ENCODE results near the gene CCND1.

Gene CCND1

GRCh38 chr11:69640995-69641581, at the start of gene CCND1:
Gene CCND1 (plus strand): TSS chr11:69641156. CDS start chr11:69641314, 158 bp downstream.
- in situ Hi-C loops (cut with HindIII; ENCODE audit: low sequenced_read_pairs), result no loop called here

DNA sequence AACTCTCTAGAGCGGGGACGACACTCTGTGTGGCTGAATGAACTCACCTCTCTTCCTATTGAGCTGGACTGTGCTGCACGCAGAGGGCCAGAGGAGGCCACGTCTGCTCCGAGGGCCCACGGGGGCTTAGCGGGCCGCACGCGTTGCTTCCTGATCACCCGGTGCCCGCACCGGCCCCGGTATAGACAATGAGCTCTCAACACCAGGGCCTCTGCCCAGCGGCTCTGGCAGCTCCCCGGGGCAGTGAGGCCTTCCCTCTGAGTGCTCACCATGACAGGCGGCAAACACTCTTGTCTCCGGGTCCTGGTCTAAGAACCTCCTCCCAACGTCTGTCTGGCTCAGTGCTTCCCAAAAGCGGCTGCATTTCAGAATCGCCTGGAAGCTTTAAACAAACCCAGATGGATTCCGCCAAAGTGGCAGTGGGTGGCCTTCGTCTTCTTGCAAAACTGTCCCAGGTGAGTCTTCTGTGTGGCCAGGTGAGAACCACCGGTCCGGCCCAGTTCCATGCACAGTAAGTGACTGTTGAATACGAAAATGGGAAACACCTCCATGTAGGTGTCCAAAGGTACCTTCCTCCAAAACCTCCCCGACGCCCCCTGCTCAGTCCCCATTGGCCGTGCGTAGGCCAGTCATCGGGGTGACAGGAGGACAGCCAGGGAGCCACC, 47.8 kb upstream of the CCND1 start:
- in situ Hi-C loops (cut with HindIII; ENCODE audit: low sequenced_read_pairs), result no loop called here

DNA sequence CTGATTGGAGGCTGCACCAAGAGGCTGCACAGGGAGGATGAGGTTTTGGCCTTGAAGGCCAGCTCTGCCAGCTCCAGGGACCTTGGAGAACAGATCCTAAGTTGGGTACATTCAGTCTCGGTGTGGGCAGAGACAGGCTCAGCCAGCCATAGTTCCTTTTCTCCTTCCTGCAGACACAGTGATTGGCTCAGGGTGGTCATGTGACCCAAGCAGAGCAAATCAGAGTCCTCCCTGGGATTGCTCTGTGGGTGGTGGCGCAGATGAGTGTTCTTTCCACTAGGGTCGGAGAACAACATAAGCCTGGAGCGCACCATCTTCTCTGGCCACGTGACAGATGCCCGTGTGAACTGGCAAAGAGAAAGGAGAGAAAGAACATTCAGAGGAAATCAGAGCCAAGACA, 47.1 kb upstream of the CCND1 start:
- in situ Hi-C loops (cut with HindIII; ENCODE audit: low sequenced_read_pairs), result no loop called here

- in situ Hi-C loops (cut with HindIII; ENCODE audit: low sequenced_read_pairs), result no loop called here
Measured at GRCh38 chr11:69594481-69594880, 46.5 kb upstream of the CCND1 start.

- in situ Hi-C loops (cut with HindIII; ENCODE audit: low sequenced_read_pairs), result no loop called here
Measured at GRCh38 chr11:69595805-69596665, 44.9 kb upstream of the CCND1 start.

- in situ Hi-C loops (cut with HindIII; ENCODE audit: low sequenced_read_pairs), result no loop called here
Measured at GRCh38 chr11:69598147-69598546, 42.8 kb upstream of the CCND1 start.

- in situ Hi-C loops (cut with HindIII; ENCODE audit: low sequenced_read_pairs), result no loop called here
Measured at GRCh38 chr11:69599502-69599901, 41.5 kb upstream of the CCND1 start.

DNA sequence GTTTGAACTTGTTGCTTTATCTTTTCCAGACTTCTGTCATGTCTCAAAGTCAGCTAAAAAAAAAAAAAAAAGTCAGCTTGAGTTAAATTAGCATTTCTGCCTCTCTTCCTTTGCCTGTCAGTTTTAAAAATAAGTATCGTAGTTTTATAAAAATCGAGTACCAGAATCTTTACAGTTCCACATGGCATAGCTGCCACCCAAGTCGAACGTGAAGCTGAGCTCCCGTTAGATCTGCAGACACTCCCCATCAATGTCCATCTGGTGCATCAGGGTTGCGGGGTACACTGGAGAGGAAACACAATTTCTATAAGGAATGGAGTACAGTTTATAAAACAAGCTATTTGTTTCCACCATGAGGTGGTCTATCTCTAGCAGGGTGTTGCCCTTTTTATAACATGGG, 41.0 kb upstream of the CCND1 start:
- in situ Hi-C loops (cut with HindIII; ENCODE audit: low sequenced_read_pairs), result no loop called here

DNA sequence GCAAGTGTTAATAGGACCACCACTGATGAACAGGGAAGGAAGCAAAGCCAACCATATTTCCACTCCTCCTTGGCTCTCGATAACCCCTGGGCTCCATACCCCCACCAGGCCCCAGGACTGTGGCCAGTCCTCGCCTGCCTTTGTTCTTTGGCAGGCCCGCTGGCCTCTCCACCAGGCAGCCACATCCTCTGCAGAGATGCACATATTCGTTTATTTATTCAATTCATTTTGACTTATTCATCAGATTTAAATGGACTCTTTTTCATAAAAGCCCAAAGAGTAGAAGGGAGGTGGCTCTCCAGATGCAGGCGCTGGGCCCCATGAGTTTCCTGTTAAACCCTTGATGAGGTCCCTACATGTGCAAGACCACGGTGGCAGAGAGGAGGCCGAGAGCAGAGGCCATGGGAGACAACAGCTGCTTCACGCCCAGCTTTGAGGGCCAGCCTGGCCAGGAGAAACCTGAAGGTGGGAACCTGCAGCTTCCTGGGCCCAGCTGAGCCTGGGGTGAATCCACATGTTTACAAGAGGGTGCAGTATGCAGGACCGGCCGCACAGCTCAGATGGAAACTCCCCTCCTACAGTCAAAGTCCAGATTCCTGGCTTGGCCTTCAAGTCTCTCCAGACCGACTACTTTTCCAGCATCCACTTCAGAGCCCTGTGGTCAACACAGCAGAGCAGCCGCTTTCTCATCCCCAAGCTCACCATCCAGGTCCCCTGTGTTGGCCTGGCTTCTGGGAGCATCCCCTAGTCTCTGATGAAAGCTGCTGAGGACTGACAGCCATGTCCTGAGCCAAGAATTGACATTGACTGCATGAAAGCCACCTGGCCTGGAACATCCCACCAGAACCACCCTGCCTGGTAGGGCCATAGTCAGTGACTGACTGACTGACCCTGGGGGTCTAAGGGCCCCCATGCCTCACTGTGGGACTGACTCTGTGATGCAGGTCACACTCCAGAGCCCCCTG, 39.7 kb upstream of the CCND1 start:
- in situ Hi-C loops (cut with HindIII; ENCODE audit: low sequenced_read_pairs), result no loop called here

- in situ Hi-C loops (cut with HindIII; ENCODE audit: low sequenced_read_pairs), result no loop called here
Measured at GRCh38 chr11:69603111-69603836, 37.7 kb upstream of the CCND1 start.

- in situ Hi-C loops (cut with HindIII; ENCODE audit: low sequenced_read_pairs), result no loop called here
Measured at GRCh38 chr11:69604055-69604454, 36.9 kb upstream of the CCND1 start.

DNA sequence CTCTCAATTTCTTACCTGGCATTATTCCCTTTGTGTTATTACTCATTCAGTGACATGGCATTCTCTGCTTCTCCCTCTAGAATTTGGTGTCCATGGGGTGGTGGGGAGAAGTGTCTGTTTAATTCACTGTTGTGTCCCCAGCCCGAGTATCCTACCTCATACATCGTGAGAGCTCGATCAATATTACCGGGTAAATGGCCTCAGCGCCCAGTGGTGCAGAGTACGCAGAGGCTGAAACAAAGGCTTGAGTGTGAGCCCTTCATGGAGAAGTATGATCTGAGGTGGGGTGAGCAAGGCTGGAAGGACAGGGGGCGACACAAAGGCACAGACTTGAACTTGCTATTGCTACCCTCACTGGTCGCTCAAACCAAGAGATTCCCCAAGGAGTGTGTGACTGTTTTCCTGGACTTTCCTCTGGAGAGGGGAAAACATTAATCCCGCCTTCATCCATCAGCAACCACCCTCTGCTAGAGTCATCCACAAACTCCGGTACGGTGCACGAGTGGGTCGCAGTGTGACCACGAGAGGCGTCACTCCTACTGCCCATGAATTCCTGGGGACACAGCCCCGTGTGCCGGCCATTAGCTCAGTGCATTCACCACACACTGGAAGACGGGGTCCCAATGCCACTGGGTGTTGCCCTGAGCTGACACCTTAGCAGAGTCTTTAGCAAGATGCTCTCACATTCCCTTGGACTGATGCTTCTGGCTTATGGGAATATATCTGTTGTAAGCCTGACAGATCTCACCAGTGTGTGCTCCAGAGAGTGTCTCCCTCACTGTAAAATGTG, 35.0 kb upstream of the CCND1 start:
- in situ Hi-C loops (cut with HindIII; ENCODE audit: low sequenced_read_pairs), result no loop called here

DNA sequence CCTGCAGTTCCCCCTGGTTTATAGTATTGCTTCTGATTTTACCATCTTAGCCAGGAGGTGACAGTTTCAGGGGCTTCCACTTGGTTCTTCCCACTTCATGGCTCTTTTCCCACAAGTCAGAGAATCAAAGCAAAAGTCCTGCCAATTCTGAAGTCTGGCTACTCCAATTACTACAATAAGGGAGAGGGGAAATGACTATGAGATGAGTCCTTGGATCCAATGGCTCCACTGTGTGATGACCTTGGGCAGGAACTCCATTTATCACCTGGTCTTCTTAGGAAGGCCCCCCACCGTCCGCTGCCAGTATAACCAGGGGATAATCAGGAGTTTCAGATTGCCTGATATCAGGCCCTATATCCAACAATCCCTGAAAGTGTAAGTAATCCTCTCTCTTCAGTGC, 31.6 kb upstream of the CCND1 start:
- in situ Hi-C loops (cut with HindIII; ENCODE audit: low sequenced_read_pairs), result no loop called here

DNA sequence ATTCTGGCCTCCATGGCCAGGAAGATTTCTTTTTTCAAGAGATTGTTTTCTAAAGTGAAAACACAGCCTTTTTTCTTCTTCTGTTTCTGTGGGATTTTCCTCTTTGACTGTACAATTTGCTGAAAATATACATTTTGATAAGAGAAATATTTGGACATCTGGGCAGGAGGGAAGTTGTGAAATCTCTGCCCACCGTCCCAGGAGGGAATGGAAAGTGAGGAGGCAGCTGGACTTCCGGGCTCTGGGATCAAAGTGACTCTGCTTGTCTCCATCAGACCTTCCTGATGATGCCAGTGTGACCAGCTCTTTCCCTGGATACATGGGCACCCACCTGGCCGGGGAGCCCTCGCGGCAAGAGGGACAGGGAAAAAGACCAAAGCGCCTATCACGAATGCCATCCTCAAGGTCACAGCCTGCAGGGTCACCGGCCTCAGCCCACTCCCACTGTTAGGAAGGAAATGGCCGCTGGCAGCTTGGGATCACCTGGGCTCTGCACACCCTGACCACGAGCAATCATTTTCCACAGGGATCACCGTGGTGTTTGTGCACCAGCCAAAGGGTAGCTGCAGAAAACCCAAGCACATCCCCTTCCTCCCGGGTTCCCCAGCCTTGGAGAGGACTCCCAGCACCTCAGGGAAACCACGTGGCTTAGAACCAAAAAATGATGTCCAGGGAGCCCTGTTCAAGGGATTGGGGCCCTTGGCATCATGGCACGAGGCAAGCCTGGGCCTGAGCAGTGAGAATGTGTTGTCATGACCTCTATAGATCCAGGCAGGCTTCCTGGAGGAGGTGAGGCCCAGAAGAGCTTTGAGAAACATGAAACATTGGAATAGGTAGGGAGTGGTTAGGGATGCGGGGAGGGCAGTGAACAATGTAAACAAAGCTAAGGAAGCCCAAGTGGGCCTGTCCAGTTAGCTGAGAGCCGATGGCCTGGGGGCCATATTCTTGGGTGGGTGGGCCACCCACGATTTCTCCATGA, 29.1 kb upstream of the CCND1 start:
- in situ Hi-C loops (cut with HindIII; ENCODE audit: low sequenced_read_pairs), result no loop called here

GRCh38 chr11:69613594-69613993, 27.4 kb upstream of the CCND1 start:
- in situ Hi-C loops (cut with HindIII; ENCODE audit: low sequenced_read_pairs), result no loop called here

DNA sequence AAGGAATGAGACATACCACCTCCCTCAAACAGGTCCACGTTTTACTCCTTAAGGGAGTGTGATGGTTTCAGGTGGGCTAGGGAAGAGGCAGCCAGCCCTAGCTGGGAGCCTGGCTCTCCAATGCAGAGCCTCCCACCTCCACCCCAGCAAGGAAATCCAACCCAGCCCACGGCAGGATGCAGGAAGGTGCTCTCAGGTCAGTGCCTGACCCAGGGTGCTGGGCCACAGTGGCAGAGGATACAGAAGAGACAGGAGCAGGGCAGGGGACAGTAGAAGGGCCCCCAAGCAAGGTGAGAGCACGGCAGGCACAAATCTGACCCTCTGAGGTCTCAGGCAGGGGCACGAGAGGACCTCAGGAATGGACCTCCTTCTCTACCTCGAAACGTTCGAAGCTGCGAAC, 26.9 kb upstream of the CCND1 start:
- in situ Hi-C loops (cut with HindIII; ENCODE audit: low sequenced_read_pairs), result no loop called here

- in situ Hi-C loops (cut with HindIII; ENCODE audit: low sequenced_read_pairs), result no loop called here
Measured at GRCh38 chr11:69615545-69616278, 25.2 kb upstream of the CCND1 start.

GRCh38 chr11:69617220-69617619, 23.7 kb upstream of the CCND1 start:
- in situ Hi-C loops (cut with HindIII; ENCODE audit: low sequenced_read_pairs), result no loop called here
